H9 (cell line): Measurements from ENCODE around the gene RIMS1. TPM values are rescaled to one million over a fixed set of nuclear protein-coding genes. Genes with fewer than 3 reads are reported as not detected.

ENCODE experiments used
- DNase-seq: peaks from one replicate; pipeline ENCODE4 v3.0.0-alpha.2; 2017
- H2AFZ ChIP-seq: one replicate; pipeline ENCODE4 v1.6.1; 2013; ENCODE audit warnings: mild to moderate bottlenecking, low read length, control low read depth, moderate library complexity
- H2AK5ac ChIP-seq: 2 replicates; pipeline ENCODE4 v1.6.1; 2013; ENCODE audit warnings: low read length, control low read depth, mixed read lengths; ENCODE audit not compliant: insufficient read length
- H2BK120ac ChIP-seq: one replicate; pipeline ENCODE4 v1.6.1; 2013; ENCODE audit warnings: low read depth, mild to moderate bottlenecking, low read length, control low read depth, inconsistent platforms; ENCODE audit not compliant: poor library complexity, severe bottlenecking
- H2BK12ac ChIP-seq: 2 replicates; pipeline ENCODE4 v1.6.1; 2013; ENCODE audit warnings: low read length, control low read depth, mixed read lengths, low read depth; ENCODE audit not compliant: insufficient read length
- H2BK15ac ChIP-seq: 2 replicates; pipeline ENCODE4 v1.6.1; 2013; ENCODE audit warnings: low read depth, low read length, control low read depth
- H2BK20ac ChIP-seq: one replicate; pipeline ENCODE4 v1.6.1; 2013; ENCODE audit warnings: low read depth, mild to moderate bottlenecking, low read length, control low read depth, inconsistent platforms; ENCODE audit not compliant: poor library complexity, severe bottlenecking
- H2BK5ac ChIP-seq: 2 replicates; pipeline ENCODE4 v1.6.1; 2013; ENCODE audit warnings: low read length, control low read depth, mixed read lengths; ENCODE audit not compliant: insufficient read length
- H3K14ac ChIP-seq: 2 replicates; pipeline ENCODE4 v1.6.1; 2013; ENCODE audit warnings: low read length, control low read depth; ENCODE audit not compliant: insufficient read depth
- H3K18ac ChIP-seq: 2 replicates; pipeline ENCODE4 v1.6.1; 2013; ENCODE audit warnings: low read depth, mild to moderate bottlenecking, mixed read lengths, low read length, control low read depth; ENCODE audit not compliant: insufficient read length
- H3K23ac ChIP-seq: 2 replicates; pipeline ENCODE4 v1.6.1; 2013; ENCODE audit warnings: low read length, control low read depth, mixed read lengths, low read depth; ENCODE audit not compliant: insufficient read length
- H3K23me2 ChIP-seq: 2 replicates; pipeline ENCODE4 v1.6.1; 2013; ENCODE audit warnings: low read depth, mild to moderate bottlenecking, mixed read lengths, low read length, control low read depth; ENCODE audit not compliant: insufficient read length, poor library complexity, severe bottlenecking
- H3K27ac ChIP-seq: 2 replicates; pipeline ENCODE4 v1.5.1; 2013; ENCODE audit warnings: low read length, control low read depth, mixed read lengths, low read depth; ENCODE audit not compliant: insufficient read length
- H3K27me3 ChIP-seq: 2 replicates; pipeline ENCODE4 v1.6.1; 2013; ENCODE audit warnings: low read length, control low read depth, inconsistent platforms; ENCODE audit not compliant: insufficient read depth
- H3K4ac ChIP-seq: 2 replicates; pipeline ENCODE4 v1.6.1; 2013; ENCODE audit warnings: low read depth, mild to moderate bottlenecking, control low read depth, inconsistent platforms, low read length, moderate library complexity
- H3K4me1 ChIP-seq: 2 replicates; pipeline ENCODE4 v1.6.1; 2013; ENCODE audit warnings: low read length, control low read depth, inconsistent platforms; ENCODE audit not compliant: insufficient read depth
- H3K4me2 ChIP-seq: 2 replicates; pipeline ENCODE4 v1.6.1; 2013; ENCODE audit warnings: low read length, control low read depth, mixed read lengths; ENCODE audit not compliant: insufficient read length, insufficient read depth
- H3K56ac ChIP-seq: 2 replicates; pipeline ENCODE4 v1.6.1; 2013; ENCODE audit warnings: low read depth, mild to moderate bottlenecking, mixed read lengths, low read length, control low read depth; ENCODE audit not compliant: insufficient read length
- H3K79me1 ChIP-seq: 2 replicates; pipeline ENCODE4 v1.6.1; 2013; ENCODE audit warnings: low read depth, mild to moderate bottlenecking, moderate library complexity, low read length, control low read depth, inconsistent platforms; ENCODE audit not compliant: insufficient read depth, poor library complexity, severe bottlenecking
- H3K79me2 ChIP-seq: 2 replicates; pipeline ENCODE4 v1.6.1; 2013; ENCODE audit warnings: low read length, control low read depth, inconsistent platforms; ENCODE audit not compliant: insufficient read depth
- H3K9ac ChIP-seq: 2 replicates; pipeline ENCODE4 v1.6.1; 2013; ENCODE audit warnings: low read length, control low read depth, mixed read lengths; ENCODE audit not compliant: insufficient read length; ENCODE audit errors: extremely low read depth
- H3K9me3 ChIP-seq: one replicate; pipeline ENCODE4 v1.6.1; 2013; ENCODE audit warnings: low read depth, low read length, inconsistent platforms; ENCODE audit not compliant: control insufficient read depth
- H3T11ph ChIP-seq: one replicate; pipeline ENCODE4 v1.6.1; 2013; ENCODE audit warnings: mild to moderate bottlenecking, low read length, control low read depth, inconsistent platforms
- H4K20me1 ChIP-seq: one replicate; pipeline ENCODE4 v1.6.1; 2013; ENCODE audit not compliant: control insufficient read depth, insufficient read length, insufficient read depth
- H4K5ac ChIP-seq: 2 replicates; pipeline ENCODE4 v1.6.1; 2013; ENCODE audit warnings: low read depth, mild to moderate bottlenecking, mixed read lengths, low read length, control low read depth; ENCODE audit not compliant: insufficient read length
- H4K8ac ChIP-seq: replicated peaks from 2 replicates; pipeline ENCODE4 v1.6.1; 2013; ENCODE audit warnings: low read length, control low read depth, mixed read lengths, low read depth; ENCODE audit not compliant: insufficient read length
- H4K91ac ChIP-seq: 2 replicates; pipeline ENCODE4 v1.6.1; 2013; ENCODE audit warnings: low read depth, mild to moderate bottlenecking, moderate library complexity, mixed read lengths, low read length, control low read depth; ENCODE audit not compliant: insufficient read length
- H3K27ac Mint-ChIP-seq, 3 experiments: 2 replicates in 2 of 3; 3 replicates in 1 of 3; pipeline ENCODE4 v1.8.0; 2020 to 2021; ENCODE audit warnings: mixed read lengths in 3 of 3, mild to moderate bottlenecking in 1 of 3, moderate library complexity in 1 of 3
- H3K27me3 Mint-ChIP-seq: 2 replicates; pipeline ENCODE4 v1.8.0; 2021; ENCODE audit warnings: low read depth, mild to moderate bottlenecking, moderate library complexity, mixed read lengths
- H3K36me3 Mint-ChIP-seq, 3 experiments: 2 replicates in 2 of 3; 3 replicates in 1 of 3; pipeline ENCODE4 v1.8.0; 2020 to 2021; ENCODE audit warnings: low read depth in 3 of 3, mixed read lengths in 3 of 3; ENCODE audit not compliant: insufficient read depth in 1 of 3
- H3K4me1 Mint-ChIP-seq, 2 experiments: 2 replicates each; pipeline ENCODE4 v1.8.0; 2020; ENCODE audit warnings: mixed read lengths in 2 of 2
- H3K4me3 Mint-ChIP-seq, 2 experiments: 2 replicates in 1 of 2; 3 replicates in 1 of 2; pipeline ENCODE4 v1.8.0; 2020 to 2021; ENCODE audit warnings: mild to moderate bottlenecking in 2 of 2, mixed read lengths in 2 of 2, moderate library complexity in 1 of 2
- H3K9me3 Mint-ChIP-seq, 2 experiments: 2 replicates in 1 of 2; 3 replicates in 1 of 2; pipeline ENCODE4 v1.8.0; 2020; ENCODE audit warnings: mild to moderate bottlenecking in 2 of 2, mixed read lengths in 2 of 2, moderate library complexity in 1 of 2
- WGBS: extraction: QIAGEN DNeasy Blood & Tissue Kit; methylation state at CpG from one replicate; pipeline ENCODE4 v1.1.7; 2013; ENCODE audit warnings: missing lambda C conversion rate, low lambda C conversion rate, mixed read lengths; ENCODE audit not compliant: insufficient read length; ENCODE audit errors: extremely low coverage; 5-methylcytosine and 5-hydroxymethylcytosine counted together
- total RNA-seq: library from RNA; stranded (reverse); gene quantifications from 2 replicates; pipeline ENCODE4 v1.2.1, GENCODE V29; 2021
- TF ChIP-seq, protein P1 (sequence below): fragments of 200-600 bp; sonication (generic); conservative IDR thresholded peaks from 3 replicates; pipeline ENCODE4 v1.8.0; 2021; ENCODE audit warnings: antibody characterized with exemption, mild to moderate bottlenecking

Gene RIMS1
- total RNA-seq, 1 experiment from 2014 or later = 0.83 TPM

DNA sequence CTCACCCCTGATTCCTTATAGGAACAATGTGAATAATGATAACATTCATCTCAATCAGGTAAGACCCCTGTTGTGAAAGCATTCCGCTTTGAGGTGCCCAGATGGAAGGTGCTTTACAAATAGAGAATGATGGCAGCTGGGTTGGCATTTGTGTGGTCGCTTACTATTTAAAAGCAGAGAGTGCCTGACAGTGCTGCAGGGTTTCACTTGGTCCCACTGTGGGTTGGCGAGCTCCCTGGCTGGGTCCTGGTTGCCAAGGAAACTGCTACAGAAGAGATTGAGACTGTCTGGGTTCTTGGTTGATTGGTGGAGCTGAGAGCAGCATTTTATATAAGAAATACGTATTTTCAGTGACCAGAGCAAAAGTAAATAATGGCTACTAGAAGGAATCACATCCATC lies 528.3 kb downstream of the RIMS1 start:
- no peaks in the 10 kb centered on the region for H3K79me2 ChIP-seq
- no peaks in the 10 kb centered on the region for H3K27me3 ChIP-seq
- H3K4me1 Mint-ChIP-seq = peaks cover 5% of the 10 kb centered on the region in 2 experiments; a peak in 2 of 4 replicates
- H2BK12ac ChIP-seq = no peak overlapping the region
- no peaks in the 10 kb centered on the region for H3K9me3 Mint-ChIP-seq
- no peak overlapping the region for H3K23ac ChIP-seq
- H3K27me3 Mint-ChIP-seq = no peaks in the 10 kb centered on the region
- WGBS = no CpG with 5 or more reads among the region's 4 CpGs
- H3K4me1 ChIP-seq = no peaks in the 10 kb centered on the region
- H2AFZ ChIP-seq = no peak overlapping the region
- no peak for DNase-seq
- TF ChIP-seq, protein P1, sequence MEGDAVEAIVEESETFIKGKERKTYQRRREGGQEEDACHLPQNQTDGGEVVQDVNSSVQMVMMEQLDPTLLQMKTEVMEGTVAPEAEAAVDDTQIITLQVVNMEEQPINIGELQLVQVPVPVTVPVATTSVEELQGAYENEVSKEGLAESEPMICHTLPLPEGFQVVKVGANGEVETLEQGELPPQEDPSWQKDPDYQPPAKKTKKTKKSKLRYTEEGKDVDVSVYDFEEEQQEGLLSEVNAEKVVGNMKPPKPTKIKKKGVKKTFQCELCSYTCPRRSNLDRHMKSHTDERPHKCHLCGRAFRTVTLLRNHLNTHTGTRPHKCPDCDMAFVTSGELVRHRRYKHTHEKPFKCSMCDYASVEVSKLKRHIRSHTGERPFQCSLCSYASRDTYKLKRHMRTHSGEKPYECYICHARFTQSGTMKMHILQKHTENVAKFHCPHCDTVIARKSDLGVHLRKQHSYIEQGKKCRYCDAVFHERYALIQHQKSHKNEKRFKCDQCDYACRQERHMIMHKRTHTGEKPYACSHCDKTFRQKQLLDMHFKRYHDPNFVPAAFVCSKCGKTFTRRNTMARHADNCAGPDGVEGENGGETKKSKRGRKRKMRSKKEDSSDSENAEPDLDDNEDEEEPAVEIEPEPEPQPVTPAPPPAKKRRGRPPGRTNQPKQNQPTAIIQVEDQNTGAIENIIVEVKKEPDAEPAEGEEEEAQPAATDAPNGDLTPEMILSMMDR = no peak
- H2AK5ac ChIP-seq = no peak overlapping the region
- H2BK5ac ChIP-seq = no peak overlapping the region
- H4K20me1 ChIP-seq = no peaks in the 10 kb centered on the region
- H3K14ac ChIP-seq = no peak overlapping the region
- no peak overlapping the region for H4K5ac ChIP-seq
- H3K9me3 ChIP-seq = no peaks in the 10 kb centered on the region
- H3K36me3 Mint-ChIP-seq = no peaks in the 10 kb centered on the region
- H3K4me3 Mint-ChIP-seq = no peak overlapping the region
- H3K18ac ChIP-seq = no peak overlapping the region
- no peak overlapping the region for H3K27ac ChIP-seq
- no peaks in the 10 kb centered on the region for H3K23me2 ChIP-seq
- H3K56ac ChIP-seq = no peak overlapping the region
- H2BK20ac ChIP-seq = no peak overlapping the region
- no peak overlapping the region for H2BK15ac ChIP-seq
- no peak overlapping the region for H3K4ac ChIP-seq
- H4K8ac ChIP-seq = no peak overlapping the region
- H3K27ac Mint-ChIP-seq = no peak overlapping the region
- H2BK120ac ChIP-seq = no peak overlapping the region
- no peak overlapping the region for H3K4me2 ChIP-seq
- no peak overlapping the region for H3K9ac ChIP-seq
- H3K79me1 ChIP-seq = no peaks in the 10 kb centered on the region
- H4K91ac ChIP-seq = no peak overlapping the region
- H3T11ph ChIP-seq = no peak overlapping the region
